SH-SY5Y (cell line): ENCODE results near the gene AMER2.

ENCODE experiments used
- GATA2 ChIP-seq: IDR thresholded peaks from 2 replicates; pipeline ENCODE4 v1.6.1; 2011; ENCODE audit warnings: mild to moderate bottlenecking, low read depth, low read length
- GATA3 ChIP-seq: IDR thresholded peaks from 2 replicates; pipeline ENCODE4 v1.6.1; 2011; ENCODE audit warnings: low read depth, mild to moderate bottlenecking, low read length, moderate library complexity

GRCh38 chr13:25179011-25179410, 6.9 kb upstream of the AMER2 start:
- no peak for TF ChIP-seq GATA3
- no peak for TF ChIP-seq GATA2
